Measurements from ENCODE around the gene CGNL1.

Gene CGNL1

GRCh38 chr15:57529748-57530147 is 153.4 kb downstream of the CGNL1 start:
- no peak for TF ChIP-seq CTCF (conservative IDR thresholded peaks at IDR 0.05; ENCODE audit: low read depth, low read length)
- no peak overlapping the region for H3K4me3 ChIP-seq (ENCODE audit: low read depth, low read length)
- no peak for DNase-seq (ENCODE audit: low read depth)

- no peak for TF ChIP-seq CTCF (conservative IDR thresholded peaks at IDR 0.05; ENCODE audit: low read depth, low read length)
- H3K4me3 ChIP-seq (ENCODE audit: low read depth, low read length): no peak overlapping the region
- DNase-seq (ENCODE audit: low read depth): no peak
Measured at GRCh38 chr15:57532731-57533447, 156.6 kb downstream of the CGNL1 start.

- TF ChIP-seq CTCF (conservative IDR thresholded peaks at IDR 0.05; ENCODE audit: low read depth, low read length): no peak
- DNase-seq (ENCODE audit: low read depth): no peak
- no peak overlapping the region for H3K4me3 ChIP-seq (ENCODE audit: low read depth, low read length)
Measured at GRCh38 chr15:57533448-57533799, 157.1 kb downstream of the CGNL1 start.

GRCh38 chr15:57534281-57534680 is 158.0 kb downstream of the CGNL1 start:
- no peak overlapping the region for H3K4me3 ChIP-seq (ENCODE audit: low read depth, low read length)
- TF ChIP-seq CTCF (conservative IDR thresholded peaks at IDR 0.05; ENCODE audit: low read depth, low read length): no peak
- no peak for DNase-seq (ENCODE audit: low read depth)

- no peak for TF ChIP-seq CTCF (conservative IDR thresholded peaks at IDR 0.05; ENCODE audit: low read depth, low read length)
- peak; percentile 39 for DNase-seq (ENCODE audit: low read depth)
- H3K4me3 ChIP-seq (ENCODE audit: low read depth, low read length): no peak overlapping the region
Measured at GRCh38 chr15:57537072-57537471, 160.8 kb downstream of the CGNL1 start.

GRCh38 chr15:57537488-57538264 is 161.4 kb downstream of the CGNL1 start:
- H3K4me3 ChIP-seq (ENCODE audit: low read depth, low read length): no peak overlapping the region
- TF ChIP-seq CTCF (conservative IDR thresholded peaks at IDR 0.05; ENCODE audit: low read depth, low read length): no peak
- no peak for DNase-seq (ENCODE audit: low read depth)

- no peak for TF ChIP-seq CTCF (conservative IDR thresholded peaks at IDR 0.05; ENCODE audit: low read depth, low read length)
- DNase-seq (ENCODE audit: low read depth): no peak
Measured at GRCh38 chr15:57538265-57538529, 161.9 kb downstream of the CGNL1 start.

More at GRCh38 chr15:57538265-57538529, 161.9 kb downstream of the CGNL1 start:
- no peak overlapping the region for H3K4me3 ChIP-seq (ENCODE audit: low read depth, low read length)
